Gastroesophageal sphincter (tissue), 3 donors: ENCODE data around the gene TNP1.

Experiments used
- CTCF ChIP-seq, 4 experiments: fragments of 200-600 bp in 2 of 4; fragments of 450-650 bp in 2 of 4; sonication (generic) in 1 of 4; IDR thresholded peaks; one replicate each; pipeline ENCODE4 v1.5.1; 2017 to 2019; ENCODE audit warnings: antibody characterized with exemption in 4 of 4, mild to moderate bottlenecking in 2 of 4, moderate library complexity in 2 of 4
- EP300 ChIP-seq: sonication (generic); formaldehyde crosslinking; IDR thresholded peaks from one replicate; pipeline ENCODE4 v1.6.1; 2017; ENCODE audit warnings: antibody characterized with exemption, mild to moderate bottlenecking
- POLR2AphosphoS5 ChIP-seq: sonication (generic); formaldehyde crosslinking; IDR thresholded peaks from one replicate; pipeline ENCODE4 v1.6.1; 2017; ENCODE audit warnings: antibody characterized with exemption

DNA sequence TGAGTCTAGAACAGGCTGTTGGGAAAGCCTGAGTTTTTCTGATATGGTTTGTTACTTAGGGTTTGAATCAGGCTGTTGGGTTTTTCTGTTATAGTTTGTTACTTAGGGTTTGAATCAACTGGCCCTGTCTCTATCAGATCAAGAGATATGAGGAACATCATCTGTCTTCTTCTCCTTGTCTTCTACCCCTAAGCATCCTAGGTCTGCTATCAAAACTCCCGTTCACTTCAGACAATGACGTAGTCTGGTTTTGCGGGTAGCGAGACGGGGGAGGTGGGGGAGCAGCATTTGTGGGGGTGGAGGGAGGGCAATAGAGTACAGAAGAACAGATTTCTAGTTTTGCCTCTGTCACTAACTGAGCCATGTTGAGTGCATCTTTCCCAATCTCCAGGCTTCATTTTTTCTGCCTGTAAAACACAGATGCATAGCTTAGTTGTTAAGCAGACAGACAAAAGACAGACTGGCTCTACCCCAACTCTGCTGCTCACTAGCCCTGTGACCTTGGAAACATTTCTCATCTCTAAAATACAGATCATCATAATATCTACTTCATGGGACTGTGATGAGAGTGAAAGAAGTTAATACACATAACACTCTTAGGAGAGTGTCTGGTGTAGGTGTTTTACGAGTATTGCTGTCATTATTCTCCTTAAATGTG lies 9.1 kb downstream of the TNP1 start:
- TF ChIP-seq CTCF (IDR thresholded peaks at IDR 0.05): no peak
- TF ChIP-seq POLR2AphosphoS5: no peak
- TF ChIP-seq EP300: no peak
